HEK293T (cell line): ENCODE measurements around the gene KRT6B.

Experiments used
- CTCF ChIA-PET: fragments of 350-600 bp; formaldehyde crosslinking; extraction: SDS; loops from one replicate; lab custom pipeline; 2021; ENCODE audit warnings: antibody characterized with exemption, inconsistent platforms; lab: Yijun Ruan, JAX
- POLR2A ChIA-PET: fragments of 350-600 bp; formaldehyde crosslinking; extraction: SDS; loops from one replicate; lab custom pipeline; 2020; ENCODE audit warnings: antibody characterized with exemption, inconsistent platforms; lab: Yijun Ruan, JAX
- DNase-seq: peaks from one replicate; pipeline ENCODE4 v3.0.0; 2012; ENCODE audit warnings: mixed read lengths; ENCODE audit errors: extremely low spot score
- ARNT ChIP-seq: fragments of 450-650 bp; IDR thresholded peaks from 2 replicates; pipeline ENCODE4 v1.6.1; 2017; ENCODE audit warnings: mild to moderate bottlenecking
- BHLHE40 ChIP-seq: fragments of 450-650 bp; IDR thresholded peaks from 2 replicates; pipeline ENCODE4 v1.6.1; 2016; ENCODE audit warnings: mild to moderate bottlenecking, moderate library complexity, borderline replicate concordance
- CTBP1 ChIP-seq: fragments of 450-650 bp; IDR thresholded peaks from 2 replicates; pipeline ENCODE4 v1.6.1; 2016; ENCODE audit warnings: borderline replicate concordance
- ELF4 ChIP-seq: fragments of 450-650 bp; IDR thresholded peaks from 2 replicates; pipeline ENCODE4 v1.6.1; 2017; ENCODE audit warnings: antibody characterized with exemption
- FOXA1 ChIP-seq: fragments of 450-650 bp; IDR thresholded peaks from 2 replicates; pipeline ENCODE4 v1.6.1; 2016; ENCODE audit warnings: mild to moderate bottlenecking
- FOXK2 ChIP-seq: fragments of 450-650 bp; IDR thresholded peaks from 2 replicates; pipeline ENCODE4 v1.6.1; 2016; ENCODE audit warnings: mild to moderate bottlenecking
- FOXM1 ChIP-seq: fragments of 450-650 bp; IDR thresholded peaks from 2 replicates; pipeline ENCODE4 v1.6.1; 2017; ENCODE audit warnings: mild to moderate bottlenecking, borderline replicate concordance
- HDGF ChIP-seq: fragments of 450-650 bp; IDR thresholded peaks from 2 replicates; pipeline ENCODE4 v1.6.1; 2017; ENCODE audit warnings: antibody characterized with exemption, borderline replicate concordance
- L3MBTL2 ChIP-seq: fragments of 450-650 bp; conservative IDR thresholded peaks from 2 replicates; pipeline ENCODE4 v1.6.1; 2016; ENCODE audit warnings: mild to moderate bottlenecking
- LEF1 ChIP-seq: fragments of 450-650 bp; IDR thresholded peaks from 2 replicates; pipeline ENCODE4 v1.6.1; 2017; ENCODE audit warnings: mild to moderate bottlenecking, borderline replicate concordance
- NFRKB ChIP-seq: fragments of 450-650 bp; IDR thresholded peaks from 2 replicates; pipeline ENCODE4 v1.6.1; 2016; ENCODE audit warnings: mild to moderate bottlenecking, moderate library complexity
- SP1 ChIP-seq: fragments of 450-650 bp; IDR thresholded peaks from 2 replicates; pipeline ENCODE4 v1.6.1; 2017
- SUZ12 ChIP-seq: fragments of 450-650 bp; IDR thresholded peaks from 2 replicates; pipeline ENCODE4 v1.6.1; 2016; ENCODE audit warnings: mild to moderate bottlenecking
- TARDBP ChIP-seq: fragments of 450-650 bp; IDR thresholded peaks from 2 replicates; pipeline ENCODE4 v1.6.1; 2016
- ZNF384 ChIP-seq: fragments of 450-650 bp; IDR thresholded peaks from 2 replicates; pipeline ENCODE4 v1.6.1; 2016
- TF ChIP-seq, protein P1 (sequence below): fragments of 450-650 bp; IDR thresholded peaks from 2 replicates; pipeline ENCODE4 v1.6.1; 2016

Gene KRT6B

DNA sequence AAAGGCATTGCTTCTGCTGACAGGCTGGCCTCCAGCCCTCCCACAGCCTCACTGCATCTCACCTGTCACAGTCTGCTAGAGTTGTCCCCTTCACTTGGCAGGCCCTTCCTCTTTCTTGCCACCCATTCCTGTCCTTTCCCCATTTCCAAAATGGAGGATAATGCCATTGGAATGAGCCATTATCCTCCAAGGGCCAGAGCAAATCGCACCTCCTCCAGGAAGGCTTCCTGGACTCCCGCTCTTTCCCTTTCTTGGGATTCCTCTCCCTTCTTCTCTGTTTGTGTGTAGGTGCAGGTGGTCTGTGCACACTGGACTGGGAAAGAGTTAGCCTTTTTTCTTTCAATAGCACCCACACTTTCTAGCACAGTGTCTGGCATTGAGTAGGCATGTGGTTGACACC, 49.6 kb downstream of the KRT6B start:
- TF ChIP-seq LEF1 (no peak), SP1 (no peak), L3MBTL2 (no peak), FOXM1 (no peak), ARNT (no peak), FOXK2 (no peak), ZNF384 (no peak), TARDBP (no peak), NFRKB (no peak), FOXA1 (no peak), ELF4 (no peak), CTBP1 (no peak)
- DNase-seq = no peak
- ChIA-PET POLR2A (no interaction called here), CTCF (no interaction called here)

DNA sequence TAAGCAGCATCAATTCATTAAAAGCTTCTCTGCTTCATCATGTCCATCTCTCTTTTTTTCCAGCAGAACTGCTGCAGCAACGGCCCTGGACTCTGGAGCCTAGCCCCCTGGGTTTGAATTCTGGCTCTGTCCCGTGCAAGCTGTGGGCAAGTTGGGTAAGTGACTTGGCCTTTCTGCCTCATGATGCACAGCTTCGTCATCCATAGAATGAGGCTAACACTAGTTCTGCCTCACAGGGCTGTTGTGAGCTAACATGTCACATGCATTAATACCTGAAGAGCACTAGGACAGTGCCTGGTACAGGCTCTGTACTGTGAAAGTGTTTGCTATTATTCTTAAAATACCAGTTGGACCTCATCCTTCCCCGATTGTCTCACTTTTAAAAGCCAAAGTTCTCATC, 50.0 kb downstream of the KRT6B start:
- ChIA-PET CTCF (no interaction called here), POLR2A (no interaction called here)
- DNase-seq = no peak
- TF ChIP-seq FOXA1 (no peak), FOXM1 (no peak), SP1 (no peak), ELF4 (no peak)

DNA sequence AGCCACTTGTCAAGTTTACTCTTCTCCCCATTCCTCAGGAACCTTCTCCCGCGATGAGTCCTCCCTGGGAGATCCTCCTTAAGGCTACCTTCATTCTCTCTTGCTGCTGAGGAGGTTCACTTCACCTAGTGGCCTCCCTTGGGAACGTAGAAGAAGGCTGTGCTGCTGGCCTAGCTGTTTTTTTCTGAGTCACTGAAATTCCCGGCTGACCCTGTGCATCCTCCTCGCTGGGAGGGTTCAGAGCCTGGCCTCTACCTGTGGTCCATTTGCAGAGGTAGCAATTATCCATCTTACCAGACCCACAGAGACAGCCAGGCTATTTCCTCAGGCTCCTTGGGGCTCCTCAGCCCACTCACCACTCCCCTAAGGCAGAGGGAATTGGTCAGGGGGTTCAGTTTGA, 50.4 kb downstream of the KRT6B start:
- TF ChIP-seq L3MBTL2 (no peak), HDGF (no peak), ZNF384 (no peak), FOXK2 (no peak), SP1 (no peak), LEF1 (no peak), NFRKB (no peak), CTBP1 (no peak), BHLHE40 (no peak), ARNT (no peak), FOXA1 (no peak), ELF4 (no peak), SUZ12 (no peak), FOXM1 (no peak), TARDBP (no peak)
- TF ChIP-seq, protein P1, sequence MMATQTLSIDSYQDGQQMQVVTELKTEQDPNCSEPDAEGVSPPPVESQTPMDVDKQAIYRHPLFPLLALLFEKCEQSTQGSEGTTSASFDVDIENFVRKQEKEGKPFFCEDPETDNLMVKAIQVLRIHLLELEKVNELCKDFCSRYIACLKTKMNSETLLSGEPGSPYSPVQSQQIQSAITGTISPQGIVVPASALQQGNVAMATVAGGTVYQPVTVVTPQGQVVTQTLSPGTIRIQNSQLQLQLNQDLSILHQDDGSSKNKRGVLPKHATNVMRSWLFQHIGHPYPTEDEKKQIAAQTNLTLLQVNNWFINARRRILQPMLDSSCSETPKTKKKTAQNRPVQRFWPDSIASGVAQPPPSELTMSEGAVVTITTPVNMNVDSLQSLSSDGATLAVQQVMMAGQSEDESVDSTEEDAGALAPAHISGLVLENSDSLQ = no peak
- ChIA-PET POLR2A (no interaction called here), CTCF (no interaction called here)
- no peak for DNase-seq

DNA sequence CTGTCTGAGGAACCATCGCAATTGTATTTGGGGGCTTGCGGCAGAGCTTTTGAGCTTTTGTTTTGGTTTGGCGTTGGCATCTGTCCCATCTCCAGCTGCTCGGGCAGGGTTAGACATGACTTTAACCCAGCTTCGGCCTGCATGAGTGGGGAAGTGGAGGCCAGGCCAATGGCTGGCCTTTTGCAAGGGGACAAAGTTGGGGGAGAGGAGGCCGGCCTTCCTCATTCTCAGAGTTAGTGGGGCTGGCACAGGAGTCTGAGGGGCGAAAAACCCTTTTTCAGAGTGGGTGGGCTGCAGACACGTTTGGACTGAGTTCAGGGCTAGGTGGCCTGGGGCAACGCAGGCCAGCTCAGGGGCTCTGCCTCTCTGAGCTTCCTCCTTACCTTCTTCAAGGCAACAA, 51.0 kb downstream of the KRT6B start:
- ChIA-PET POLR2A (no interaction called here), CTCF (no interaction called here)
- TF ChIP-seq ZNF384 (no peak), FOXM1 (no peak), CTBP1 (no peak), LEF1 (no peak), L3MBTL2 (no peak), NFRKB (no peak)
- no peak for DNase-seq

DNA sequence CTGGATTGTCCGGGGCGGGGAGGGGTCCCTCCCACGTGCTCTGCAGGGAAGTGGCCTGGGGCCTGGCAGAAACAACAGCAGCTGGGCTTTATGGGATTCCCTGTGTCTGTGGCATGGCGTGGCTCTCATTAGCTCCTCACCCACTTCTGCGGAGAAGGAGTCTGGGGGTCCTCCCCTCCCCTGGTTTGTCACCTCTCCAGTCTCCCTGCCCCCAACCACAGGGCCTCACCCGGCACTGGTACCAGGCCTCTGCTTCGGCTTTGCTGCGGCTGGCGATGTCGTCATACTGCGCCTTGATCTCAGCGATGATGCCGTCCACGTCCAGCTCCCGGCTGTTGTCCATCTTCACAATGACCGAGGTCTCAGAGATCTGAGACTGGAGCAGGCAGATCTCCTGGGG, 52.2 kb downstream of the KRT6B start:
- TF ChIP-seq CTBP1 (no peak), LEF1 (no peak), FOXM1 (no peak)
- POLR2A ChIA-PET = no interaction called here
- DNase-seq = no peak
- CTCF ChIA-PET = no interaction called here

DNA sequence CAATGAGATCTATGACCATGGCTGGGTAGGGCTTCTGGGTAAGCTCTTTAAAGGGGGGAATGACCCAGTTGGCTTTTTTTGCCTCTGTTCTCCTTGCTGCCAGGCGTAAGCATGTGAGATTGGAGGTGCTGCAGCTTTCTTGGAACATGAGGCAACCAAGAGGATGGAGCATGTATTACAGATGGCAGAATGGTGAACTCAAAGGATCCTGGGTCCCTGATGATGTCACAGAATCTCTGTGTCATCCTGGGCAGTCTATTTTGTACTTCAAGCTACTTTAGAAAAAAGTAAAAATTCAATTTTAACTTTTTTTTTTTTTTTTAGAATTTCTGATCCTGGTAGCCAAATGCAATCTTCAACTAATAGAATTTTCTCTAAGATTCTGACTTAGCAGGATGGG, 53.8 kb downstream of the KRT6B start:
- ChIA-PET POLR2A (no interaction called here), CTCF (no interaction called here)
- TF ChIP-seq FOXK2 (no peak), SUZ12 (no peak), HDGF (no peak), ARNT (no peak), NFRKB (no peak)
- DNase-seq = no peak

DNA sequence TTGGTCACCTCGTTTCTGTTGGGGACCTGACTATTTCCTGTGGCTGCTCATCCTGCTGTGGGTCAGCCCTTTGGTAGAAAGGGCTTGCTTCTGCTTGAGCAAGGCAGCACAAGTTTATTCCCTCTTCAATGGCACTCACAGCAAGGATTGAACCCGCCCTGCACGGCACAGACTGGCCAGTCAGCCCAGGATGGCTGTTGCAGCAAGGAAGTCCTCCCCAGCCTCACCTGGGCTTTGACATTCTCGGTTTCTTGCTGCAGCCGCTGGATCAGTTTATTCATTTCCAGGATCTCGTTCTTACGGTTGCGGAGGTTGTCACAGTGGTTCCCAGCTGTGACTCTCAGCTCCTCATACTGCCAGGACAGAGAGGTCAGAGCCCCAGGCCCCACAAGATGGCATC, 55.3 kb downstream of the KRT6B start:
- DNase-seq = no peak
- CTCF ChIA-PET = no interaction called here

More for the DNA sequence above, 55.3 kb downstream of the KRT6B start:
- POLR2A ChIA-PET = no interaction called here
- no peak for TF ChIP-seq LEF1
- TF ChIP-seq FOXA1 = no peak
- TF ChIP-seq, protein P1 = no peak
- TF ChIP-seq SUZ12 = no peak
- TF ChIP-seq NFRKB = no peak
- TF ChIP-seq L3MBTL2 = no peak
- TF ChIP-seq ELF4 = no peak
- TF ChIP-seq FOXM1 = no peak
